Measurements from ENCODE around the gene TFPI.
"Not testable (repeated sequence)": the region's sequence is repeated elsewhere in the genome, so short reads cannot be mapped to it uniquely, and the experiment has no call there.

The TFPI gene

GRCh38 chr2:187552828-187553681 is 1.2 kb downstream of the TFPI start:
- no peak for DNase-seq

GRCh38 chr2:187552381-187552780 is 1.9 kb downstream of the TFPI start:
- DNase-seq = no peak

GRCh38 chr2:187550857-187551256 is 3.4 kb downstream of the TFPI start:
- no peak for DNase-seq

- DNase-seq = no peak
Measured at GRCh38 chr2:187549951-187550555, 4.2 kb downstream of the TFPI start.

- no peak for DNase-seq
Measured at GRCh38 chr2:187549193-187549592, 5.0 kb downstream of the TFPI start.

GRCh38 chr2:187548656-187549055 is 5.6 kb downstream of the TFPI start:
- DNase-seq = no peak

GRCh38 chr2:187547353-187547979 is 6.8 kb downstream of the TFPI start:
- no peak for DNase-seq

- no peak for DNase-seq
Measured at GRCh38 chr2:187546762-187547333, 7.4 kb downstream of the TFPI start.

GRCh38 chr2:187545238-187545751 is 8.9 kb downstream of the TFPI start:
- no peak for DNase-seq

- DNase-seq = no peak
Measured at GRCh38 chr2:187544371-187545080, 9.7 kb downstream of the TFPI start.

GRCh38 chr2:187543488-187543887 is 10.7 kb downstream of the TFPI start:
- DNase-seq = no peak

- no peak for DNase-seq
Measured at GRCh38 chr2:187542123-187542522, 12.1 kb downstream of the TFPI start.

GRCh38 chr2:187541086-187542085 is 12.8 kb downstream of the TFPI start:
- no peak for DNase-seq

GRCh38 chr2:187538222-187538621 is 16.0 kb downstream of the TFPI start:
- not testable (repeated sequence) for DNase-seq

GRCh38 chr2:187535381-187535780 is 18.9 kb downstream of the TFPI start:
- not testable (repeated sequence) for DNase-seq

GRCh38 chr2:187532333-187533120 is 21.7 kb downstream of the TFPI start:
- DNase-seq = no peak

GRCh38 chr2:187529977-187530721 is 24.1 kb downstream of the TFPI start:
- DNase-seq = no peak

- DNase-seq = no peak
Measured at GRCh38 chr2:187529248-187529976, 24.8 kb downstream of the TFPI start.

GRCh38 chr2:187528042-187528441 is 26.2 kb downstream of the TFPI start:
- no peak for DNase-seq

Data from NCI-H187 (cell line).